ENCODE results near the gene GSTT2. TPM values are rescaled to one million over a fixed set of nuclear protein-coding genes. Genes with fewer than 3 reads are reported as not detected.

The GSTT2 gene
- total and polyA plus RNA-seq, 10 of the 15 experiments (the other 5 are each of a cell fraction or from before 2014, with no cell fraction given), result not detected

GRCh38 chr22:24028533-24028932, 48.6 kb downstream of the GSTT2 start:
- no peak overlapping the region for H3K4me2 ChIP-seq (ENCODE audit: control insufficient read depth, insufficient read depth)
- in situ Hi-C loops (cut with MboI), result no loop called here
- FAIRE-seq, result no peak
- peaks cover 1 to 3% of the 10 kb centered on the region in 2 experiments; a peak in 3 of 4 replicates for H3K36me3 ChIP-seq (ENCODE audit: control insufficient read depth in 2 of 2, insufficient read depth in 2 of 2, low read length in 1 of 2)
- no peak overlapping the region for H3K9ac ChIP-seq (ENCODE audit: control insufficient read depth, insufficient read depth, low read length)
- RAD21 ChIA-PET (ENCODE audit: unreplicated experiment), result no interaction called here
- intact Hi-C loops (cut with micrococcal nuclease; ENCODE audit: unreplicated experiment), result no loop called here
- peaks cover 16% of the 10 kb centered on the region for H3K79me2 ChIP-seq (ENCODE audit: control insufficient read depth, insufficient read depth, low read length)
- DNase-seq (ENCODE audit: low read depth, low spot score), result no peak
- no peaks in the 10 kb centered on the region for H3K4me1 ChIP-seq (ENCODE audit: control insufficient read depth, insufficient read depth, low read length)
- peaks cover 5% of the 10 kb centered on the region; the same call in 1 of the 2 replicates for H4K20me1 ChIP-seq (ENCODE audit: control insufficient read depth, insufficient read depth)
- CTCF ChIA-PET, result no interaction called here
- POLR2A ChIA-PET, result interaction anchor here (0.5 to 1.5 kb wide), 2 partner anchors 9 to 16 kb away, joined by 3 to 4 read pairs; no protein-coding TSS in a partner anchor
- H2AFZ ChIP-seq (ENCODE audit: control insufficient read depth, low read depth, low read length), result no peak overlapping the region
- SMC1A ChIA-PET (ENCODE audit: uncharacterized antibody, unreplicated experiment), result no interaction called here
- WGBS (ENCODE audit: insufficient coverage, insufficient replicate concordance, low lambda C conversion rate, missing lambda C conversion rate), result 0% methylated on average over 2 of the region's 2 CpGs
- no peak for ATAC-seq
- TF ChIP-seq MAX (IDR thresholded peaks at IDR 0.05; ENCODE audit: low read depth, low read length) (no peak), WRNIP1 (IDR thresholded peaks at IDR 0.05; ENCODE audit: borderline replicate concordance, low read depth, low read length) (no peak), KLF5 (IDR thresholded peaks at IDR 0.05; ENCODE audit: partially characterized antibody) (no peak)
- no peaks in the 10 kb centered on the region for H3K9me3 ChIP-seq (replicated peaks; ENCODE audit: control insufficient read depth, insufficient read depth, low read length)
- H3K27ac ChIP-seq (ENCODE audit: control insufficient read depth, insufficient read depth), result no peak overlapping the region
- no peak overlapping the region for H3K4me3 ChIP-seq
- BruUV-seq (replicated peaks), result no TSS peak
- H3K27me3 ChIP-seq (replicated peaks in 1 of 2; ENCODE audit: control insufficient read depth in 2 of 2, insufficient read depth in 2 of 2, low read length in 1 of 2), result no peaks in the 10 kb centered on the region

GRCh38 chr22:24029304-24029703, 49.4 kb downstream of the GSTT2 start:
- ChIA-PET RAD21 (ENCODE audit: unreplicated experiment) (interaction anchor here (1.0 kb wide), 1 partner anchor 17 kb away, joined by 3 read pairs; no protein-coding TSS in a partner anchor), SMC1A (ENCODE audit: uncharacterized antibody, unreplicated experiment) (interaction anchor here (0.9 kb wide), 1 partner anchor 9 kb away, joined by 3 read pairs; no protein-coding TSS in a partner anchor), CTCF (interaction anchor here (1.1 to 1.2 kb wide), 2 partner anchors 12 to 73 kb away, joined by 3 read pairs; no protein-coding TSS in a partner anchor), POLR2A (interaction anchor here (0.5 to 1.9 kb wide), 4 partner anchors 11 to 673 kb away, joined by 3 to 7 read pairs (median 3); no protein-coding TSS in a partner anchor)
- ATAC-seq (no peak), DNase-seq (ENCODE audit: low read depth, low spot score) (no peak), FAIRE-seq (no peak)
- Histone ChIP-seq H3K9ac (ENCODE audit: control insufficient read depth, insufficient read depth, low read length) (no peak overlapping the region), H3K4me3 (no peak overlapping the region), H3K9me3 (replicated peaks; ENCODE audit: control insufficient read depth, insufficient read depth, low read length) (no peaks in the 10 kb centered on the region), H2AFZ (ENCODE audit: control insufficient read depth, low read depth, low read length) (no peak overlapping the region), H3K4me1 (ENCODE audit: control insufficient read depth, insufficient read depth, low read length) (no peaks in the 10 kb centered on the region), H3K4me2 (ENCODE audit: control insufficient read depth, insufficient read depth) (no peak overlapping the region), H4K20me1 (ENCODE audit: control insufficient read depth, insufficient read depth) (peaks cover 5% of the 10 kb centered on the region; the same call in 1 of the 2 replicates), H3K36me3 (ENCODE audit: control insufficient read depth in 2 of 2, insufficient read depth in 2 of 2, low read length in 1 of 2) (peaks cover 1 to 3% of the 10 kb centered on the region in 2 experiments; a peak in 3 of 4 replicates), H3K27ac (ENCODE audit: control insufficient read depth, insufficient read depth) (no peak overlapping the region), H3K79me2 (ENCODE audit: control insufficient read depth, insufficient read depth, low read length) (peaks cover 15% of the 10 kb centered on the region), H3K27me3 (replicated peaks in 1 of 2; ENCODE audit: control insufficient read depth in 2 of 2, insufficient read depth in 2 of 2, low read length in 1 of 2) (no peaks in the 10 kb centered on the region)
- in situ Hi-C loops (cut with MboI), result no loop called here
- intact Hi-C loops (cut with micrococcal nuclease; ENCODE audit: unreplicated experiment), result no loop called here
- no TSS peak for BruUV-seq (replicated peaks)
- WGBS (ENCODE audit: insufficient coverage, insufficient replicate concordance, low lambda C conversion rate, missing lambda C conversion rate), result 88% methylated on average over 3 of the region's 3 CpGs
- no peak for TF ChIP-seq MEF2A (IDR thresholded peaks at IDR 0.05; ENCODE audit: insufficient read depth, low read depth, low read length)
- TF ChIP-seq FOXK2 (IDR thresholded peaks at IDR 0.05), result no peak
- no peak for TF ChIP-seq MLLT1 (IDR thresholded peaks at IDR 0.05)
- no peak for TF ChIP-seq SMAD5 (IDR thresholded peaks at IDR 0.05; ENCODE audit: low read depth)
- no peak for TF ChIP-seq ZNF207 (IDR thresholded peaks at IDR 0.05; ENCODE audit: borderline replicate concordance)
- no peak for TF ChIP-seq SPI1 (IDR thresholded peaks at IDR 0.05; ENCODE audit: borderline replicate concordance, insufficient read depth, low read depth, low read length)
- TF ChIP-seq ATF3 (IDR thresholded peaks at IDR 0.05; ENCODE audit: borderline replicate concordance, extremely low read depth, low read depth, low read length), result no peak
- TF ChIP-seq ZBTB4 (CRISPR knock-in tag; IDR thresholded peaks at IDR 0.05), result no peak
- TF ChIP-seq NFIC (IDR thresholded peaks at IDR 0.05; ENCODE audit: low read depth, low read length), result no peak
